Lung (tissue), 12 donors: ENCODE results near the gene HCRTR2. TPM values are rescaled to one million over a fixed set of nuclear protein-coding genes. Genes with fewer than 3 reads are reported as not detected.
"Not testable (repeated sequence)": the region's sequence is repeated elsewhere in the genome, so short reads cannot be mapped to it uniquely, and the experiment has no call there.

Experiments
- ATAC-seq: fragments of 200-7000 bp; cut with Tn5 transposase; one replicate; pipeline ENCODE4 v1.9.1; 2020; ENCODE audit warnings: moderate number of reproducible peaks; ENCODE audit not compliant: insufficient read depth, low FRiP score
- DNase-seq, 3 donors: peaks; one replicate each; pipeline ENCODE4 v3.0.0-alpha.2; 2013 to 2017
- H3K27ac ChIP-seq, 2 donors: one replicate each; pipeline ENCODE4 v1.5.1; 2013; ENCODE audit warnings: mild to moderate bottlenecking in 2 of 2, moderate library complexity in 2 of 2, control low read depth in 1 of 2, inconsistent platforms in 1 of 2, low read depth in 1 of 2, low read length in 1 of 2
- H3K27me3 ChIP-seq, 3 donors: one replicate each; pipeline ENCODE4 v1.5.1; 2013; ENCODE audit warnings: low read length in 2 of 3; ENCODE audit not compliant: control insufficient read depth in 3 of 3, insufficient read depth in 3 of 3
- H3K36me3 ChIP-seq, 4 donors: one replicate each; pipeline ENCODE4 v1.5.1; 2013; ENCODE audit warnings: low read length in 4 of 4, mild to moderate bottlenecking in 1 of 4, moderate library complexity in 1 of 4; ENCODE audit not compliant: control insufficient read depth in 4 of 4, insufficient read depth in 4 of 4
- H3K4me1 ChIP-seq, 5 donors: one replicate each; pipeline ENCODE4 v1.5.1; 2013; ENCODE audit warnings: low read length in 5 of 5, mild to moderate bottlenecking in 2 of 5, moderate library complexity in 1 of 5; ENCODE audit not compliant: control insufficient read depth in 5 of 5, insufficient read depth in 5 of 5
- H3K4me3 ChIP-seq: one replicate; pipeline ENCODE4 v1.5.1; 2013; ENCODE audit warnings: mild to moderate bottlenecking, control low read depth, moderate library complexity
- H3K9ac ChIP-seq, 2 donors: one replicate each; pipeline ENCODE4 v1.5.1; 2013; ENCODE audit warnings: low read length in 2 of 2, control low read depth in 1 of 2; ENCODE audit not compliant: insufficient read depth in 1 of 2
- H3K9me3 ChIP-seq, 4 donors: one replicate each; pipeline ENCODE4 v1.5.1; 2013; ENCODE audit warnings: low read length in 3 of 4, mild to moderate bottlenecking in 1 of 4, moderate library complexity in 1 of 4; ENCODE audit not compliant: control insufficient read depth in 4 of 4, insufficient read depth in 3 of 4
- CTCF ChIP-seq: IDR thresholded peaks from 2 replicates; pipeline ENCODE4 v1.5.1; 2012; ENCODE audit warnings: mild to moderate bottlenecking; ENCODE audit errors: control extremely low read depth, extremely low read depth
- WGBS, 2 donors: extraction: QIAGEN DNeasy Blood & Tissue Kit; methylation state at CpG; one replicate each; pipeline ENCODE4 v1.1.7; 2013; 5-methylcytosine and 5-hydroxymethylcytosine counted together
- polyA plus RNA-seq, 2 donors: library from polyadenylated mRNA; stranded (reverse); fragments of 200-250 nt; gene quantifications; one replicate each; pipeline ENCODE4 v1.2.1, GENCODE V29; 2013
- total RNA-seq, 2 donors: library from RNA; depleted of rRNA in 1 of 2; stranded (reverse); fragments of >200 nt in 1 of 2; gene quantifications; one replicate each; pipeline ENCODE4 v1.2.1, GENCODE V29; 2014 to 2021
- donor health status: control.
- donor health status: control.
- donor health status: Bipolar disorder and iron deficiency.
- donor health status: healthy.
- donor health status: DM: yes; HTN: yes; CAD: no.

The HCRTR2 gene
- total and polyA plus RNA-seq, 4 donors: not detected

GRCh38 chr6:55220961-55221360, 46.6 kb downstream of the HCRTR2 start:
- Histone ChIP-seq H3K36me3 (no peaks in the 10 kb centered on the region), H3K4me1 (no peaks in the 10 kb centered on the region), H3K9me3 (peaks cover 0 to 5% (median under 1%) of the 10 kb centered on the region in 4 donors), H3K4me3 (no peak overlapping the region), H3K27me3 (no peaks in the 10 kb centered on the region), H3K9ac (no peak overlapping the region), H3K27ac (no peak overlapping the region)
- 84 to 86% methylated on average over 3 of the region's 3 CpGs for WGBS, 2 donors
- no peak for TF ChIP-seq CTCF
- no peak for ATAC-seq
- no peak for DNase-seq

GRCh38 chr6:55227862-55228261, 53.5 kb downstream of the HCRTR2 start:
- Histone ChIP-seq H3K9me3 (peaks cover 0 to 2% (median 0%) of the 10 kb centered on the region in 4 donors), H3K4me3 (no peak overlapping the region), H3K4me1 (no peaks in the 10 kb centered on the region), H3K27ac (no peak overlapping the region), H3K9ac (no peak overlapping the region), H3K36me3 (no peaks in the 10 kb centered on the region), H3K27me3 (no peaks in the 10 kb centered on the region)
- DNase-seq (no peak), ATAC-seq (no peak)
- no peak for TF ChIP-seq CTCF
- 93 to 95% methylated on average over 2 of the region's 2 CpGs for WGBS, 2 donors

- H3K27me3 ChIP-seq: peaks cover 0 to 2% (median 0%) of the 10 kb centered on the region in 3 donors
- no peaks in the 10 kb centered on the region for H3K36me3 ChIP-seq
- H3K9ac ChIP-seq: no peak overlapping the region
- H3K9me3 ChIP-seq: no peaks in the 10 kb centered on the region
- no peak for ATAC-seq
- peaks cover 0 to 7% (median 0%) of the 10 kb centered on the region in 5 donors for H3K4me1 ChIP-seq
- peak; percentile 49 to 68 (median 54) for DNase-seq
- H3K27ac ChIP-seq: no peak overlapping the region
- WGBS, 2 donors: 48 to 78% methylated on average over 1 of the region's 1 CpG
- no peak for TF ChIP-seq CTCF
- no peak overlapping the region for H3K4me3 ChIP-seq
These were observed 64.8 kb downstream of the HCRTR2 start for GRCh38 chr6:55239099-55239498.

- peak in 2 of 3 donors; percentile 52 to 54 for DNase-seq
- H3K27me3 ChIP-seq, H3K36me3 ChIP-seq, H3K4me3 ChIP-seq, ATAC-seq, H3K9me3 ChIP-seq, H3K4me1 ChIP-seq, H3K27ac ChIP-seq, H3K9ac ChIP-seq: not testable (repeated sequence)
- TF ChIP-seq CTCF: peak; percentile 8
- 50 to 51% methylated on average over 6 of the region's 6 CpGs for WGBS, 2 donors
These were observed 66.8 kb downstream of the HCRTR2 start for GRCh38 chr6:55240975-55241605.
